PC-3 (cell line): Measurements from ENCODE around the gene NANP.

Experiments used
- CTCF ChIP-seq: fragments of 300-600 bp; sonication (generic); conservative IDR thresholded peaks from 2 replicates; pipeline ENCODE4 v1.5.1; 2017; ENCODE audit warnings: antibody characterized with exemption, low read depth, mild to moderate bottlenecking, low read length
- EZH2 ChIP-seq: fragments of 300-600 bp; sonication (generic); IDR thresholded peaks from one replicate; pipeline ENCODE4 v1.6.1; 2017; ENCODE audit warnings: antibody characterized with exemption, mild to moderate bottlenecking, low read length; ENCODE audit not compliant: unreplicated experiment
- EZH2phosphoT487 ChIP-seq: fragments of 300-600 bp; sonication (generic); IDR thresholded peaks from 2 replicates; pipeline ENCODE4 v1.6.1; 2018; ENCODE audit warnings: mild to moderate bottlenecking, antibody characterized with exemption, low read length, borderline replicate concordance

DNA sequence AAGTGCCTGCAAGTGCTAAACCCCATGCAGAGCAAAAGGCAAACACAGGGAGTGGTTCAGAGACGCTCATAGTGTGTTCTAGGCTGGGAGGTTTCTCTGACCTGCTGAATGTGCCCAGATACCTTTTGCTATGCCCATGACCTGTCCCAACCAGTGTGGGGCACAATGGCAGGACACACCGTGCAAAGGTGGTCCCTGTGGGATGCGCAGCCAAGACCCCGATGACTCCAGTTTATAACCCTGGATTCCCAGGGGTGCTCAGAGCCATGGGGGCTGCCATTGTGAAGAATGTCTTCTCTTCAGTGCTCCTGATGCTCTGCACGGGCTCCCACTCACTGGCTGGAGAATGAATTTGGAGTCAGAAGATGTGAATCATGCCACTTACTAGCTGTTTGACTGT, 36.3 kb downstream of the NANP start:
- no peak for TF ChIP-seq CTCF
- TF ChIP-seq EZH2: no peak
- TF ChIP-seq EZH2phosphoT487: no peak
